ENCODE data around the gene TCTN2.

Gene TCTN2

GRCh38 chr12:123686636-123687190, 15.8 kb downstream of the TCTN2 start:
- no peak for DNase-seq (ENCODE audit: low spot score)

GRCh38 chr12:123690191-123690840, 19.4 kb downstream of the TCTN2 start:
- no peak for DNase-seq (ENCODE audit: low spot score)

DNA sequence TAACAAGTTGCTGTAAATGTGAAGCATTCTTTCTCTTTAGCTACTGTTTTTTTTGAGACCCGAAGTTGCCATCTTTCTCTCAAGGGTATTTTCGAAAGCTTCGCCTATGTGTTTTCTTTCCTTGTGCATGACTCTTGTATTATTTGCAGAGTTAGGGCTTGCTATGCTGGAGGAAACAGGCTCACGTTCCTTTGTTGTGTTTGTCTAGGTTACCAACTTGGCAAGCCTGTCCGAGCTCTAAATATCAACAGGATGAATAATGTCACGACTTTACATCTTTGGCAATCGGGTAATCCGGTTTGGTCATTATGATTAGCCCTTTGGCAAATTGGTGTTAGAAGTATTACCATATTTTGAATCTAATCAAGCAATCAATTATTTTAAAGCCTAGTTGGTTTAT, 25.3 kb downstream of the TCTN2 start:
- DNase-seq (ENCODE audit: low spot score): no peak

GRCh38 chr12:123696646-123697045, 25.7 kb downstream of the TCTN2 start:
- no peak for DNase-seq (ENCODE audit: low spot score)

GRCh38 chr12:123705935-123706334, 35.0 kb downstream of the TCTN2 start:
- no peak for DNase-seq (ENCODE audit: low spot score)

- DNase-seq (ENCODE audit: low spot score): no peak
Observed at GRCh38 chr12:123707466-123707865, 36.6 kb downstream of the TCTN2 start.

- no peak for DNase-seq (ENCODE audit: low spot score)
Observed at GRCh38 chr12:123712780-123713319, 41.9 kb downstream of the TCTN2 start.

GRCh38 chr12:123713398-123713797, 42.5 kb downstream of the TCTN2 start:
- DNase-seq (ENCODE audit: low spot score): no peak

DNA sequence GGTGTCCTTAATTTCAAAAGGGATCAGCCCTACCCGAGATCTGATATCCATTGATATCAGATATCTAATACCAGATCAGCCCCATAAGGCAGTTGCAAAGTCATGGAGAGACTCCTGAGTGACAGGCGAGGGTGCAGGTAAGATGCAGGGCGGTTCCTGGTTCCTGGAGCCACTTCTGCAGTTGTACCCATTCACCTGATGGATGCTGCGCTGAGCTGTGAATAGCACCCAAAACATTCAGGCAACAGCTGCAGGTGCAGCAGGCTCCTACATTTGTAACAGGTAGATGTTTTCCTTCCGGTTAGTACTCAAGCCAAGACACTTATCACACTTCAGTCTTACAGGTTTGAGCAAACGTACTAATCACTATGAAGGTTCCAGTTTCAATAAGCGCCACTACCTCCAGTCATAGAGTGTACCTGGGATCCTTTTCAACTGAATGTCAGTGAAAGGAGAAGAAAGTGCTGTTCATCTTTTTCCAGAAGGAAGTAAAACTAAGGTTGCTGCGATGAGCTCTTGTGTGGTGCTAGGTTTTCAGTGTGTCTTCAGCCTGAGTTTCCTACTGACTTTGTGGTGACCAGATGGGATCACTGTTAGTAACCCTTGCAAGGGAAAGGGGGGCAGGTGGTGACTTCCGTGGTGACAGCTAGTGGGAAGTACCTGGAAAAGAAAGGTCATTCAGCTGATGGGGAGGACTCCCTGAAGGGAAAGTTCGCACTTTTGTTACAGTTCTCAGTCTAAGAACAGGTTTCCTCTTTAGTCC, 43.1 kb downstream of the TCTN2 start:
- DNase-seq (ENCODE audit: low spot score): no peak

DNA sequence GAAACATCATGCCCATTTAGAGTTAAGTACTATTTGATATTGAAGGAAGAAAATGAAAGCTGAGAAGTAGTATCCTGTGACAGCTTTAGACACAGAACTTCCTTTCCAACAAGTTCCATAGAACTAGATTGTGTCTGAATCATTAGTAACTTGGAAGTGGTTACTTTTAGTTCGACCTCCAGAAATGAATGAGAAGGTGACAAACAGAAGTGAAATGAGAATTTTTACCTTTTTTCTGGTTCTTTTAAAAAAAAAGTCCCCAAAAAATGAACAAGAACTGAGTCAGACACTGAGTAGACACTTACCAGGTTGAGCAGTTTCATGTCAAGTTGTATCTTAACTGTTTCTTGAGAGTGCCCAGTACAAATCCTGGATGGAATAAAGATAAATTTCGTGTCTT, 44.3 kb downstream of the TCTN2 start:
- no peak for DNase-seq (ENCODE audit: low spot score)

DNA sequence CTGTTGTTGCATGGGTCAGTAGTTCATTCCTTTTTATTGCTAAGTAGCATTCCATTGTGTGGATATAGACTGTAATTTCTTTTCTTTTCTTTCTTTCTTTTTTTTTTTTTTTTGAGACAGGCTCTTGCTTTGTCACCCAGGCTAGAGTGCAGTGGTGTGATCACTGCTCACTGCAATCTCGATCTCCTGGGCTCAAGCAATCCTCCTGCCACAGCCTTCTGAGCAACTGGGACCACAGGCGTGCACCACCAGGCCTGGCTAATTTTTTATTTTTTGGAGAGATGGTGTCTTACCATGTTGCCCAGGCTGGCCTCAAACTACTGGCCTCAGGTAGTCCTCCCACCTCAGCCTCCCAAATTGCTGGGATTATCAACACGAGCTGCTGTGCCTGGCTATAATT, 46.4 kb downstream of the TCTN2 start:
- DNase-seq (ENCODE audit: low spot score): no peak

DNA sequence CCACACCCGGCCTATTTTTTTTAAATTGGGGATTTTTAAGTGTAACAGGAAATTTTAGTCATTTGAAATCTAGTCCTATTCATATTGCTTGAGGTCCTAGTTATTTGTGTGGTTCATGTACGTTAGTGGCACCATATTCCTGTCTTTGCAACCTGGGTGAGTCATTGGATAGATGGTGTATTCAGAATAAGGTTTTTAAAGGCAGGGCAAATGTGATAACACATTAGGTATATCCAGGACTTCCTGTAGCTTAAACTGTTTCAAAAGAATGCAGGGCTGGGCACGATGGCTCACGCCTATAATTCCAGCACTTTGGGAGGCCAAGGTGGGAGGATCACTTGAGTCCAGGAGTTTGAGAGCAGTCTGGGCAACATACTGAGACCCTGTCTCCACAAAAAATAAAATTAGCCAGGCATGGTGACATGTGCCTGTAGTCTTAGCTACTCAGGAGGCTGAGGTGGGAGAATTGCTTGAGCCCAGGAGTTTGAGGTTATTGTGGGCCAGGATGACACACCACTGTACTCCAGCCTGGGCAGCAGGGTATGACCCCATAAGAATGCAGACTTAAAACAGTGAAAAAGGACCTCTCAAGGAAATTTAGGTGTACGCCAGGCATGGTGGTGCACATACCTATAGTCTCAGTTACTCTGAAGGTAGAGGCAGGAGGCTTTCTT, 49.4 kb downstream of the TCTN2 start:
- DNase-seq (ENCODE audit: low spot score): no peak

DNA sequence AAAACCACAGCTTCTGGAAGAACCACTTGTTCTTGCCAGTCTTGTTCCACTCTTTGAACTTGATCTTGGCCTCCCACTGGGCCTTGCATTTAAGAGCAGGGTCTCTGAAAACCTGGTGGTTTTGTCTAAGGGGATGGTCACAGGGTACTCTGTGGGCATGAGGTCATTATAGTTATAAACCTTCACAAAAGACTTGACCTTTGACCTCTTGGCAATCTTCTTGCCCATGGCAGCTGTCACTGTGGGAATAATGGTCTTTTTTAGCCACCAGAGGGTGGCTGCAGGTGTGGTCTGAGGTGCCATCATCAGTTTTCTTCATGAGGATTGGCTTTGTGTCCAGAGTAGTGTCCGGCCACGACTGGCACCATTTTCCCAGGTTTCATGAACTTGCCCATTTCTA, 50.3 kb downstream of the TCTN2 start:
- DNase-seq (ENCODE audit: low spot score): no peak

GRCh38 chr12:123723011-123723410, 52.1 kb downstream of the TCTN2 start:
- DNase-seq (ENCODE audit: low spot score): no peak

- no peak for DNase-seq (ENCODE audit: low spot score)
Observed at GRCh38 chr12:123723765-123724164, 52.9 kb downstream of the TCTN2 start.

GRCh38 chr12:123726244-123726643, 55.3 kb downstream of the TCTN2 start:
- no peak for DNase-seq (ENCODE audit: low spot score)

- DNase-seq (ENCODE audit: low spot score): no peak
Observed at GRCh38 chr12:123726962-123727361, 56.0 kb downstream of the TCTN2 start.

- no peak for DNase-seq (ENCODE audit: low spot score)
Observed at GRCh38 chr12:123727878-123728277, 57.0 kb downstream of the TCTN2 start.

GRCh38 chr12:123731596-123731995, 60.7 kb downstream of the TCTN2 start:
- no peak for DNase-seq (ENCODE audit: low spot score)

- DNase-seq (ENCODE audit: low spot score): no peak
Observed at GRCh38 chr12:123732251-123732650, 61.3 kb downstream of the TCTN2 start.

- no peak for DNase-seq (ENCODE audit: low spot score)
Observed at GRCh38 chr12:123733229-123733628, 62.3 kb downstream of the TCTN2 start.

DNA sequence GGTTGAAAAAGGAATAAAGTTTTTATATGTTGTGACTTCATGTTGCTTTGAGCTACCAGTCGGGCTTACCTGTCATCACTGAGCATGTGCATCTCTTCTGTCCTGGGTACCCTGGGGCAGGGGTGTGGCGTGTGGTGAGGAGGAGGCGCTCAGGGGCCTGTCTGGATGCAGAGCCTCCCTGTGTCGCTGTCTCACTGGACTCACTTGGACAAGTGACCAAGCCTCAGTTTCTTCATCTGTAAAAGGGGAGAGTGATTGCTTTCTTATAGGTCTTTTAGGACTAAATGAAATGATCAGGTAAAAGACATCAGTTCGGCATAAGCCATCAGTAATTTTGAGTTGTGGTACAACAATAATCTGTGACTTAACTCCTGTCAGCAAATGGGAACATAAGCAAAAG, 63.4 kb downstream of the TCTN2 start:
- no peak for DNase-seq (ENCODE audit: low spot score)

All from CD4-positive, alpha-beta T cell treated with Interleukin-15 for 4 hours (primary cell).